GM23248 (cell line): ENCODE measurements around the gene ERC2. TPM values are rescaled to one million over a fixed set of nuclear protein-coding genes. Genes with fewer than 3 reads are reported as not detected.

Experiments
- DNase-seq: peaks from one replicate; pipeline ENCODE4 v3.0.0-alpha.2; 2015
- H2AFZ ChIP-seq: fragments of 200-600 bp; sonication (generic); 2 replicates; pipeline ENCODE4 v1.6.1; 2016; ENCODE audit warnings: antibody characterized with exemption
- H3F3A ChIP-seq: fragments of 200-600 bp; sonication (generic); 2 replicates; pipeline ENCODE4 v1.6.1; 2016; ENCODE audit warnings: mild to moderate bottlenecking, antibody characterized with exemption, mixed run types; ENCODE audit not compliant: insufficient read depth
- H3K27ac ChIP-seq: fragments of 200-600 bp; sonication (generic); 2 replicates; pipeline ENCODE4 v1.5.1; 2016; ENCODE audit warnings: mild to moderate bottlenecking
- H3K27me3 ChIP-seq: fragments of 200-600 bp; sonication (generic); replicated peaks from 2 replicates; pipeline ENCODE4 v1.6.1; 2016; ENCODE audit warnings: mild to moderate bottlenecking; ENCODE audit not compliant: insufficient read depth
- H3K36me3 ChIP-seq: fragments of 200-600 bp; sonication (generic); 2 replicates; pipeline ENCODE4 v1.6.1; 2016; ENCODE audit warnings: low read depth, mild to moderate bottlenecking
- H3K4me1 ChIP-seq: fragments of 200-600 bp; sonication (generic); 2 replicates; pipeline ENCODE4 v1.6.1; 2016; ENCODE audit warnings: mild to moderate bottlenecking; ENCODE audit not compliant: insufficient read depth
- H3K4me2 ChIP-seq: fragments of 200-600 bp; sonication (generic); one replicate; pipeline ENCODE4 v1.6.1; 2016; ENCODE audit warnings: mild to moderate bottlenecking; ENCODE audit not compliant: unreplicated experiment
- H3K4me3 ChIP-seq: fragments of 200-600 bp; sonication (generic); 2 replicates; pipeline ENCODE4 v1.5.1; 2016; ENCODE audit warnings: mild to moderate bottlenecking
- H3K79me2 ChIP-seq: fragments of 200-600 bp; sonication (generic); 2 replicates; pipeline ENCODE4 v1.6.1; 2016; ENCODE audit warnings: mild to moderate bottlenecking; ENCODE audit not compliant: insufficient read depth
- H3K9ac ChIP-seq: fragments of 200-600 bp; sonication (generic); 2 replicates; pipeline ENCODE4 v1.6.1; 2016; ENCODE audit warnings: mild to moderate bottlenecking
- H3K9me2 ChIP-seq: fragments of 200-600 bp; sonication (generic); 2 replicates; pipeline ENCODE4 v1.6.1; 2016; ENCODE audit warnings: mixed run types, mild to moderate bottlenecking, moderate library complexity; ENCODE audit not compliant: insufficient read depth
- H3K9me3 ChIP-seq: fragments of 200-600 bp; sonication (generic); one replicate; pipeline ENCODE4 v1.6.1; 2017; ENCODE audit warnings: low read depth
- H4K20me1 ChIP-seq: fragments of 200-600 bp; sonication (generic); 2 replicates; pipeline ENCODE4 v1.6.0; 2016; ENCODE audit not compliant: insufficient read depth
- EZH2 ChIP-seq: fragments of 200-600 bp; sonication (generic); IDR thresholded peaks from 2 replicates; pipeline ENCODE4 v1.6.1; 2018; ENCODE audit warnings: antibody characterized with exemption, mild to moderate bottlenecking; ENCODE audit not compliant: insufficient read depth, poor library complexity, severe bottlenecking
- EZH2phosphoT487 ChIP-seq: fragments of 200-600 bp; sonication (generic); IDR thresholded peaks from 2 replicates; pipeline ENCODE4 v1.6.1; 2018; ENCODE audit warnings: antibody characterized with exemption, moderate library complexity, mild to moderate bottlenecking, low read depth; ENCODE audit not compliant: insufficient read depth
- WGBS, 2 experiments: methylation state at CpG; one replicate each; pipeline ENCODE4 v1.1.6; 2015 to 2017; ENCODE audit warnings: low lambda C conversion rate in 2 of 2, low coverage in 1 of 2; ENCODE audit errors: missing lambda C conversion rate in 2 of 2; 5-methylcytosine and 5-hydroxymethylcytosine counted together
- in situ Hi-C: fragments of 300-500 bp; cut with MboI; formaldehyde crosslinking; loops from 2 replicates; pipeline ENCODE4 v1.15.0; 2020
- polyA plus RNA-seq: library from polyadenylated mRNA; unstranded; fragments of >200 nt; fragmentation: Nextera tagmentation; extraction: Ambion mirVana; gene quantifications from 2 replicates; pipeline ENCODE4 v1.2.1, GENCODE V29; 2016
- total RNA-seq: library from RNA; depleted of rRNA; stranded (reverse); fragments of >200 nt; shearing (Covaris generic); gene quantifications from 2 replicates; pipeline ENCODE4 v1.2.3, GENCODE V29; 2014

Gene ERC2
- total and polyA plus RNA-seq, 2 experiments from 2014 or later: not detected

GRCh38 chr3:55651011-55651410 lies 817.3 kb downstream of the ERC2 start:
- no peak for DNase-seq
- Histone ChIP-seq H3K9me3 (no peaks in the 10 kb centered on the region), H4K20me1 (no peaks in the 10 kb centered on the region), H3F3A (no peaks in the 10 kb centered on the region), H3K4me2 (no peak overlapping the region), H3K4me1 (no peaks in the 10 kb centered on the region), H3K79me2 (no peaks in the 10 kb centered on the region), H3K27ac (no peak overlapping the region), H3K27me3 (peaks cover 59% of the 10 kb centered on the region), H3K4me3 (no peak overlapping the region), H3K9me2 (no peaks in the 10 kb centered on the region), H3K36me3 (no peaks in the 10 kb centered on the region), H3K9ac (no peak overlapping the region), H2AFZ (no peak overlapping the region)
- in situ Hi-C loops: no loop called here
- TF ChIP-seq EZH2 (no peak), EZH2phosphoT487 (no peak)
- 48 to 51% methylated on average over 3 of the region's 3 CpGs for WGBS, 2 experiments

GRCh38 chr3:55650011-55650410 lies 818.3 kb downstream of the ERC2 start:
- Histone ChIP-seq H3K9me3 (no peaks in the 10 kb centered on the region), H3K27ac (no peak overlapping the region), H3K36me3 (no peaks in the 10 kb centered on the region), H3K4me3 (no peak overlapping the region), H3K4me2 (no peak overlapping the region), H3K9ac (no peak overlapping the region), H2AFZ (no peak overlapping the region), H3K27me3 (peaks cover 68% of the 10 kb centered on the region), H3K79me2 (no peaks in the 10 kb centered on the region), H3F3A (no peaks in the 10 kb centered on the region), H3K9me2 (no peaks in the 10 kb centered on the region), H4K20me1 (no peaks in the 10 kb centered on the region), H3K4me1 (no peaks in the 10 kb centered on the region)
- WGBS, 2 experiments: 56 to 67% methylated on average over 4 of the region's 4 CpGs
- TF ChIP-seq EZH2 (no peak), EZH2phosphoT487 (no peak)
- no peak for DNase-seq
- in situ Hi-C loops: no loop called here

GRCh38 chr3:55649554-55649953 lies 818.7 kb downstream of the ERC2 start:
- Histone ChIP-seq H4K20me1 (no peaks in the 10 kb centered on the region), H3K4me1 (no peaks in the 10 kb centered on the region), H3K27me3 (peaks cover 68% of the 10 kb centered on the region), H2AFZ (no peak overlapping the region), H3K9ac (no peak overlapping the region), H3K9me3 (no peaks in the 10 kb centered on the region), H3K9me2 (no peaks in the 10 kb centered on the region), H3K79me2 (no peaks in the 10 kb centered on the region), H3K4me3 (no peak overlapping the region), H3K27ac (no peak overlapping the region), H3F3A (no peaks in the 10 kb centered on the region), H3K4me2 (no peak overlapping the region), H3K36me3 (no peaks in the 10 kb centered on the region)
- no peak for DNase-seq
- in situ Hi-C loops: no loop called here
- 32 to 41% methylated on average over 6 of the region's 6 CpGs for WGBS, 2 experiments
- no peak for TF ChIP-seq EZH2phosphoT487
- TF ChIP-seq EZH2: no peak

GRCh38 chr3:55648591-55649318 lies 819.5 kb downstream of the ERC2 start:
- no peaks in the 10 kb centered on the region for H3K9me3 ChIP-seq
- H3K4me2 ChIP-seq: no peak overlapping the region
- no peaks in the 10 kb centered on the region for H3K9me2 ChIP-seq
- H3K79me2 ChIP-seq: no peaks in the 10 kb centered on the region
- WGBS, 2 experiments: 46 to 51% methylated on average over 7 of the region's 7 CpGs
- H3K27ac ChIP-seq: no peak overlapping the region
- H2AFZ ChIP-seq: no peak overlapping the region
- H3K4me3 ChIP-seq: no peak overlapping the region
- H3K4me1 ChIP-seq: no peaks in the 10 kb centered on the region
- no peaks in the 10 kb centered on the region for H3F3A ChIP-seq
- DNase-seq: no peak
- in situ Hi-C loops: no loop called here
- H3K36me3 ChIP-seq: no peaks in the 10 kb centered on the region
- TF ChIP-seq EZH2phosphoT487 (no peak), EZH2 (no peak)
- H3K27me3 ChIP-seq: peaks cover 75% of the 10 kb centered on the region
- H4K20me1 ChIP-seq: no peaks in the 10 kb centered on the region
- no peak overlapping the region for H3K9ac ChIP-seq
